Measurements from ENCODE around the gene SLC6A9. TPM values are rescaled to one million over a fixed set of nuclear protein-coding genes. Genes with fewer than 3 reads are reported as not detected.

The SLC6A9 gene
- total RNA-seq, 1 donor from 2014 or later = 61.7 TPM

DNA sequence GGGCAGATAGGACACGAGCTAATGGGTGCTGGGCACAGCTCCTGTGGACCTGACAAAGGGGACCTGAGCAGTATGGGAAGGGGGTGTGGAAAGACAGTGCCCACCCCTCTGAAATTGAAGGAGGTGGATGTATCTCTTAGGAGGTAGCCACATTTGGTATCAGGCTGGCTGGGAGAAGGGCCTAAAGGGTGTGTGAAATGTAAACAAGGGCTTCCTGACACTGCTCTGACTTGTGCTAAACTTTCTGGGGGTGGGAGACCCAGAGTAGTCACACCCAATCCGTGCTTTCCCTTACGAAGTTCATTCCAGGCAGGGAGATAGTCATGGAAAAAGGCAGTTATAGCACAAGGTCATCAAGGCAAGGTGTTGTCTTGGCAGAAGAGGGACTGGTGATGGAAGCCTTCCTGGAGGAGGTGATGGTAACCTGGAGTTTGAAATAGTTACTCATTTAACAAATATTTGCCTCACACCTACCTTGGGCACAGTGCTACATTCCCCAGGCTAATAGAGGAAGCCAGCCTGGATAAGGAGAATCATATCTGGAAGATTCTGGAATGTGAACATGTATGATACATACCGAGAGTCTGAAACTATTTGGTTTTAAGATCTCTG, 45.2 kb downstream of the SLC6A9 start:
- H3K4me1 Mint-ChIP-seq (ENCODE audit: low read depth) = peaks cover 19% of the 10 kb centered on the region
- TF ChIP-seq, protein P1, sequence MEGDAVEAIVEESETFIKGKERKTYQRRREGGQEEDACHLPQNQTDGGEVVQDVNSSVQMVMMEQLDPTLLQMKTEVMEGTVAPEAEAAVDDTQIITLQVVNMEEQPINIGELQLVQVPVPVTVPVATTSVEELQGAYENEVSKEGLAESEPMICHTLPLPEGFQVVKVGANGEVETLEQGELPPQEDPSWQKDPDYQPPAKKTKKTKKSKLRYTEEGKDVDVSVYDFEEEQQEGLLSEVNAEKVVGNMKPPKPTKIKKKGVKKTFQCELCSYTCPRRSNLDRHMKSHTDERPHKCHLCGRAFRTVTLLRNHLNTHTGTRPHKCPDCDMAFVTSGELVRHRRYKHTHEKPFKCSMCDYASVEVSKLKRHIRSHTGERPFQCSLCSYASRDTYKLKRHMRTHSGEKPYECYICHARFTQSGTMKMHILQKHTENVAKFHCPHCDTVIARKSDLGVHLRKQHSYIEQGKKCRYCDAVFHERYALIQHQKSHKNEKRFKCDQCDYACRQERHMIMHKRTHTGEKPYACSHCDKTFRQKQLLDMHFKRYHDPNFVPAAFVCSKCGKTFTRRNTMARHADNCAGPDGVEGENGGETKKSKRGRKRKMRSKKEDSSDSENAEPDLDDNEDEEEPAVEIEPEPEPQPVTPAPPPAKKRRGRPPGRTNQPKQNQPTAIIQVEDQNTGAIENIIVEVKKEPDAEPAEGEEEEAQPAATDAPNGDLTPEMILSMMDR (IDR thresholded peaks at IDR 0.05) = no peak
- H3K27ac Mint-ChIP-seq (ENCODE audit: unreplicated experiment) = no peak overlapping the region
- H3K27me3 Mint-ChIP-seq (ENCODE audit: low read depth) = no peaks in the 10 kb centered on the region
- H3K9me3 Mint-ChIP-seq (ENCODE audit: low read depth) = no peaks in the 10 kb centered on the region
- H3K36me3 Mint-ChIP-seq (ENCODE audit: low read depth) = peaks cover 26% of the 10 kb centered on the region
- no peak overlapping the region for H3K4me3 Mint-ChIP-seq (ENCODE audit: unreplicated experiment)
- no peak for DNase-seq (ENCODE audit: low spot score)

DNA sequence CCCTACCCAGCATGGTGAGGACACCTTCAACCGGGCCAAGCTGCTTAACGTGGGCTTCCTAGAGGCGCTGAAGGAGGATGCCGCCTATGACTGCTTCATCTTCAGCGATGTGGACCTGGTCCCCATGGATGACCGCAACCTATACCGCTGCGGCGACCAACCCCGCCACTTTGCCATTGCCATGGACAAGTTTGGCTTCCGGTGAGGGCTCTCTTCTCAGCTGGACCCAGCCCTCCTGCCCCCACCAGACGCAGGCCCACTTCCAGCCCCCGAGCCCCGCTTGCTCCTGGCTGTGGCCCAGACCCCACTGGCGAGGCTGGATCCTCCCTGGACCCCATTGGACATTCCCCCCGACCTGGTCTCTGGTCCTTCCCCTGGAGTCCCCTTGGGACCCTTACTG, 46.4 kb downstream of the SLC6A9 start:
- TF ChIP-seq, protein P1 (IDR thresholded peaks at IDR 0.05) = no peak
- H3K4me1 Mint-ChIP-seq (ENCODE audit: low read depth) = peaks cover 22% of the 10 kb centered on the region

DNA sequence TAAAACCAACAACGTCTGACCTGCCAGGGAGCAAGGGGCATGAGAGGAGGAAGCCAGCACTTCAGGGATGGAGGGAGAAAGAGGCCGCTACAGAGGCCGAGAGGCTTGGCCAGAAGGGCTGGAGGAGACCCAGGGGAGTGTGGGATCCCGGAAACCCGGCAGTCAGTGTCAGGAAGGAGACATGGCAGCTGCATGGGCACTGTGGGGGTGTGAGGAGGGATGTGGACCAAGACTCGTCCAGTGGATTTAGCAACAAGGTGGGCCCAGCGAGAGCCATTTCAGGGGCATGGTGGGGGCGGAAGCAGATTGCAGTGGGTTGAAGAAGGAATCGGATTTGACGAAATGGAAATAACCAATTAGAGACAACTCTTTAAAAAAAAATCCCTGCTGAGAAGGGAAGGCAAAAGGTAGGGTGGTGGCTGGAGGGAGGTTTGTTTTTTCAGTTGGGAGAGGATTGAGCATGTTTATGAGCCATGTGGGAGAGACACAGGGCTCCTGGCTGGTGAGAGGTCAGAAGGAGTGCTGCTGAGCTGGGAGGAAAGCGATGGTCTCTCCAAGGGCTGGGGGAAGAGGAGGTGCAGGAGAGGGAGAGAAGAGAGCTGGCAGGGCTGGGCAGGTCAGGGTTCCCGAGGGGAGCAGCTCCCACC, 47.9 kb downstream of the SLC6A9 start:
- no peak for DNase-seq (ENCODE audit: low spot score)
- H3K4me1 Mint-ChIP-seq (ENCODE audit: low read depth) = peaks cover 28% of the 10 kb centered on the region
- H3K4me3 Mint-ChIP-seq (ENCODE audit: unreplicated experiment) = no peak overlapping the region
- H3K27ac Mint-ChIP-seq (ENCODE audit: unreplicated experiment) = no peak overlapping the region
- H3K36me3 Mint-ChIP-seq (ENCODE audit: low read depth) = peaks cover 29% of the 10 kb centered on the region
- TF ChIP-seq, protein P1 (IDR thresholded peaks at IDR 0.05) = no peak
- H3K27me3 Mint-ChIP-seq (ENCODE audit: low read depth) = no peaks in the 10 kb centered on the region
- no peaks in the 10 kb centered on the region for H3K9me3 Mint-ChIP-seq (ENCODE audit: low read depth)

More for the DNA sequence above, 46.4 kb downstream of the SLC6A9 start:
- no peak overlapping the region for H3K4me3 Mint-ChIP-seq (ENCODE audit: unreplicated experiment)
- no peak for DNase-seq (ENCODE audit: low spot score)
- H3K27ac Mint-ChIP-seq (ENCODE audit: unreplicated experiment) = no peak overlapping the region
- no peaks in the 10 kb centered on the region for H3K27me3 Mint-ChIP-seq (ENCODE audit: low read depth)
- H3K36me3 Mint-ChIP-seq (ENCODE audit: low read depth) = peaks cover 29% of the 10 kb centered on the region
- H3K9me3 Mint-ChIP-seq (ENCODE audit: low read depth) = no peaks in the 10 kb centered on the region

DNA sequence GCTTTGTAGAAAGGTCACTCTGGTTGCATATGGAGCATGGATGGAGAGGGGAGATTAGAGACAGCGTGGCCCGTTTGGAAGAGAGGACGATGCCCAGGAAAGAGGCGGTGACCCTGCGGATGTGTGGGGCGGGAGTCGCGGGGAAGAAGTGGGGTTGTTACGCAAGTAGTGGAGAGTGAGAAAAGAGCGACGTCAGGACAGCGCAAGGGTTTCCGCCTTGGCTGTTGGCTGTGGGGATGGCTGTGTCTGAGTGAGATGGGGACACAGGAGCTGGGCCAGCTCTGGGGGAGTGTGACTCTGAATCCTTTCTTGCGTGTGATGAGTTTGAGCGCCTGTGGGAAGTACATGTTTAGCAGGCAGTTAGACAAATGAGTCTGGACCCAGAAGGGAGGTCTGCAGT, 48.5 kb downstream of the SLC6A9 start:
- peak overlapping the region; percentile 9 for H3K27ac Mint-ChIP-seq (ENCODE audit: unreplicated experiment)
- H3K4me1 Mint-ChIP-seq (ENCODE audit: low read depth) = peaks cover 34% of the 10 kb centered on the region
- peaks cover 33% of the 10 kb centered on the region for H3K36me3 Mint-ChIP-seq (ENCODE audit: low read depth)
- H3K9me3 Mint-ChIP-seq (ENCODE audit: low read depth) = no peaks in the 10 kb centered on the region
- no peak overlapping the region for H3K4me3 Mint-ChIP-seq (ENCODE audit: unreplicated experiment)
- TF ChIP-seq, protein P1 (IDR thresholded peaks at IDR 0.05) = no peak
- H3K27me3 Mint-ChIP-seq (ENCODE audit: low read depth) = no peaks in the 10 kb centered on the region
- no peak for DNase-seq (ENCODE audit: low spot score)

DNA sequence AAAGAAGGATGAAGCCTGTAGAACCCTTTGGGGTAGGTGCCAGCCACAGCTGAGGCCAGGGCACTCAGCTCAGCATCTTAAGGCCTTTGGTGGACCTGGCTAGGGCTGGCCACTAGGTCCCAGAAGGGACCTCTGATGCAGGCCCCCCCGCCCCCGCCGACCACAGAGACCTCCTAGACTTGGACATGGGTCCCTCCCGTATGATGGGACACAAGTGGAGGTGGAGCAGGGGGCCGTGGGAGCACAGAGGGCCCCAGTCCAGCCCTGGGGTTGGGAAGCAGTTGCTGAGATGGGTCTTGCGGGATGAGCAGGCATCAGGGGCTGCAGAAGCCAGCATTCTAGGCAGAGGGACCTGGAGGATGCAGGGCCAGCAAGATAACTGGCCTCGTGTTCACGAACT, 49.0 kb downstream of the SLC6A9 start:
- Mint-ChIP-seq H3K4me1 (ENCODE audit: low read depth) (peaks cover 39% of the 10 kb centered on the region), H3K36me3 (ENCODE audit: low read depth) (peaks cover 38% of the 10 kb centered on the region), H3K4me3 (ENCODE audit: unreplicated experiment) (no peak overlapping the region), H3K27ac (ENCODE audit: unreplicated experiment) (no peak overlapping the region), H3K27me3 (ENCODE audit: low read depth) (no peaks in the 10 kb centered on the region), H3K9me3 (ENCODE audit: low read depth) (no peaks in the 10 kb centered on the region)
- TF ChIP-seq, protein P1 (IDR thresholded peaks at IDR 0.05) = no peak
- no peak for DNase-seq (ENCODE audit: low spot score)
